GM21526 (cell line): ENCODE results near the gene FSTL3.
"Not testable (repeated sequence)": the region's sequence is repeated elsewhere in the genome, so short reads cannot be mapped to it uniquely, and the experiment has no call there.

ENCODE experiments used
- ATAC-seq: cut with Tn5 transposase; IDR thresholded peaks from one replicate; pipeline ENCODE4 v1.9.1; 2021; ENCODE audit warnings: moderate library complexity; ENCODE audit not compliant: unreplicated experiment, low FRiP score

The FSTL3 gene

GRCh38 chr19:676339-677105 lies at the start of gene FSTL3:
FSTL3 (plus strand) TSS chr19:676392; CDS start chr19:676424, 32 bp downstream.
- ATAC-seq, result no peak

GRCh38 chr19:626566-626965 lies 49.6 kb upstream of the FSTL3 start:
- ATAC-seq, result not testable (repeated sequence)

- no peak for ATAC-seq
Measured at GRCh38 chr19:628168-628567, 48.0 kb upstream of the FSTL3 start.

GRCh38 chr19:629515-629914 lies 46.7 kb upstream of the FSTL3 start:
- not testable (repeated sequence) for ATAC-seq

GRCh38 chr19:629961-630714 lies 46.1 kb upstream of the FSTL3 start:
- no peak for ATAC-seq

GRCh38 chr19:632579-633067 lies 43.6 kb upstream of the FSTL3 start:
- ATAC-seq, result no peak

GRCh38 chr19:633068-633785 lies 43.0 kb upstream of the FSTL3 start, which contains the start of gene POLRMT:
POLRMT (minus strand) TSS chr19:633537; CDS start chr19:633512, 25 bp downstream.
- peak; percentile 76 for ATAC-seq

GRCh38 chr19:633786-634639 lies 42.2 kb upstream of the FSTL3 start:
- ATAC-seq, result no peak

- no peak for ATAC-seq
Measured at GRCh38 chr19:634975-635652, 41.1 kb upstream of the FSTL3 start.

- ATAC-seq, result no peak
Measured at GRCh38 chr19:638906-639252, 37.3 kb upstream of the FSTL3 start.

- peak; percentile 42 for ATAC-seq
Measured at GRCh38 chr19:639253-640160, 36.7 kb upstream of the FSTL3 start, which contains the start of gene FGF22. FGF22 (plus strand) TSS chr19:639879; CDS start chr19:639926, 47 bp downstream.

GRCh38 chr19:640161-640558 lies 36.0 kb upstream of the FSTL3 start:
- ATAC-seq, result peak; percentile 2

GRCh38 chr19:640606-641189 lies 35.5 kb upstream of the FSTL3 start:
- no peak for ATAC-seq

GRCh38 chr19:641702-642101 lies 34.5 kb upstream of the FSTL3 start:
- no peak for ATAC-seq

- no peak for ATAC-seq
Measured at GRCh38 chr19:642767-643727, 33.1 kb upstream of the FSTL3 start.

- no peak for ATAC-seq
Measured at GRCh38 chr19:643736-644135, 32.5 kb upstream of the FSTL3 start.

GRCh38 chr19:644363-644762 lies 31.8 kb upstream of the FSTL3 start:
- ATAC-seq, result no peak
